ENCODE measurements around the gene ALDH1L1. TPM values are rescaled to one million over a fixed set of nuclear protein-coding genes. Genes with fewer than 3 reads are reported as not detected.

The ALDH1L1 gene
- total RNA-seq, 1 donor from 2014 or later = 1.0 TPM

DNA sequence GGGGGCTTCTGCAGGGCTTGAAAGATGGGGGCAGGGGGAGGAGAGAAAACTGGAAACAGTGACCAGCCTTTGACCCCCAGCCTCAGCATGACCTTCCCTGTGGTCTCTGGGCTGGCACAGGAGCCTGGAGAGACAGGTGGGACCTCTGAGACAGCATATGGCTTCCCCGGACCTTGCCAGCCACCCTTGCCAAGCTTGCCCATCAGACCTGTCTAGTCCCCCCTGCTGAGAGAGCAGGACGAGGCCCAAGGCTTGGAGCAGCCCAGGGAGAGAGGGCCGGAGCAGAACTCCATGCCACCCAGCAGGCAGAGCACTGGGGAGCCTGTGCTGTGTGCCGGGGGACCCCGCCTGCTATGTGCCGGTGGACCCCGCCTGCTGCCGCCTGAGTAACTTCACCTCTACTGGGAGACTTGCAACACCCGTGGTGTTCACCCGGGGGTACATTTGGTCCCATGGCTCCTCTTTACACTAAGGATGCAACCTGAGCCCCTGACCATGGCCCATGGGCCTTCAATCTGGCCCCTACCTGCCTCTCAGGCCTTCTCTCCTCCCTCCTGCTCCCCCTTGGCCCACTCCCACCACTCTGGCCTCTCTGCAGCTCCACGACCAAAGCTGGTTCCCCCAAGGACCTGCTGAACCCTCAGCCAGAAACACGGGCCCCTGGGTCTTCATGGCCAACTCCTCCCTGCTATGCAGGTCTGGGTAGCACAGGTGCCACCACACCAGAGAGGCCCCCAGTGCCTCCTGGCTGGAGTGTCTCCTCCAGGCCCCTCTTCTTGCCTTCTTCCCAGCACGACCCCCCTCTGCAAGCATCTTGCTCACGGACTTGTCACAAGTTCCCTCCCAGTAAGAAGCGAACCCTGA is 75.4 kb downstream of the ALDH1L1 start:
- Mint-ChIP-seq H3K9me3 (no peaks in the 10 kb centered on the region), H3K4me3 (no peak overlapping the region), H3K27ac (no peak overlapping the region), H3K36me3 (no peaks in the 10 kb centered on the region), H3K27me3 (ENCODE audit: low read depth) (no peaks in the 10 kb centered on the region), H3K4me1 (peaks cover 2% of the 10 kb centered on the region)
- TF ChIP-seq, protein P1, sequence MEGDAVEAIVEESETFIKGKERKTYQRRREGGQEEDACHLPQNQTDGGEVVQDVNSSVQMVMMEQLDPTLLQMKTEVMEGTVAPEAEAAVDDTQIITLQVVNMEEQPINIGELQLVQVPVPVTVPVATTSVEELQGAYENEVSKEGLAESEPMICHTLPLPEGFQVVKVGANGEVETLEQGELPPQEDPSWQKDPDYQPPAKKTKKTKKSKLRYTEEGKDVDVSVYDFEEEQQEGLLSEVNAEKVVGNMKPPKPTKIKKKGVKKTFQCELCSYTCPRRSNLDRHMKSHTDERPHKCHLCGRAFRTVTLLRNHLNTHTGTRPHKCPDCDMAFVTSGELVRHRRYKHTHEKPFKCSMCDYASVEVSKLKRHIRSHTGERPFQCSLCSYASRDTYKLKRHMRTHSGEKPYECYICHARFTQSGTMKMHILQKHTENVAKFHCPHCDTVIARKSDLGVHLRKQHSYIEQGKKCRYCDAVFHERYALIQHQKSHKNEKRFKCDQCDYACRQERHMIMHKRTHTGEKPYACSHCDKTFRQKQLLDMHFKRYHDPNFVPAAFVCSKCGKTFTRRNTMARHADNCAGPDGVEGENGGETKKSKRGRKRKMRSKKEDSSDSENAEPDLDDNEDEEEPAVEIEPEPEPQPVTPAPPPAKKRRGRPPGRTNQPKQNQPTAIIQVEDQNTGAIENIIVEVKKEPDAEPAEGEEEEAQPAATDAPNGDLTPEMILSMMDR (IDR thresholded peaks at IDR 0.05; ENCODE audit: unreplicated experiment) = no peak
- peak in 1 of 2 experiments; percentile 36 for DNase-seq (ENCODE audit: low spot score in 2 of 2, unreplicated experiment in 2 of 2)

DNA sequence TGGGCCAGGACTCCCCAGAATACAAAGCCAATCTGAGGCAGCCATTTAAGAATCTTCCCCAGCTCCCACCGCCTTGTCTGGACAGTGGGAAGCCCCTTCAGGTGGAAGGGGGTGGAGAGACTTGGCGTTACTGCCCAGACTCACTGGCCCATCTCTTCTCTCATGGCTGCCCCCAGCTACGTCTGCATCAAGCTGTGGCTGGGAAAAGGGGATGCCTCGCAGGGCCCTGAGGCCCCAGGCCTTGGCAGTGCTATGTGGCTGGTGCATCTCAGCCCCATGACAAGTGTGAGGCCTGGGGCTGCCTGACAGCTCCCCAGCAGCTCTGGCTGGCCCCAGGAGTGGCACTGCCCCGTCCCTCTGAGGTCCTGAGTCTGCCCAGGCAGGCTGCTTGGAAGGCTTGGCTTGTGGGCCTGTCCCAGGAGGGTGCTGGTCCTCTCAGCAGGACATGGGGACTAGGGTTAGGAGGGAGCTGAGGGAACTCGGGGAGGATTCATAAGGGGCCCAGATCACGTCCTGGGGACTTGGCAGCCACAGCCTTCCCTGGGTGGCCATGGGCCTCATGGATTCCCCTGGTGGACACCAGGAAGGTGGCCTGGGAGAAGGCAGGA is 76.3 kb downstream of the ALDH1L1 start:
- DNase-seq (ENCODE audit: low spot score in 2 of 2, unreplicated experiment in 2 of 2) = peak in 1 of 2 experiments; percentile 31

DNA sequence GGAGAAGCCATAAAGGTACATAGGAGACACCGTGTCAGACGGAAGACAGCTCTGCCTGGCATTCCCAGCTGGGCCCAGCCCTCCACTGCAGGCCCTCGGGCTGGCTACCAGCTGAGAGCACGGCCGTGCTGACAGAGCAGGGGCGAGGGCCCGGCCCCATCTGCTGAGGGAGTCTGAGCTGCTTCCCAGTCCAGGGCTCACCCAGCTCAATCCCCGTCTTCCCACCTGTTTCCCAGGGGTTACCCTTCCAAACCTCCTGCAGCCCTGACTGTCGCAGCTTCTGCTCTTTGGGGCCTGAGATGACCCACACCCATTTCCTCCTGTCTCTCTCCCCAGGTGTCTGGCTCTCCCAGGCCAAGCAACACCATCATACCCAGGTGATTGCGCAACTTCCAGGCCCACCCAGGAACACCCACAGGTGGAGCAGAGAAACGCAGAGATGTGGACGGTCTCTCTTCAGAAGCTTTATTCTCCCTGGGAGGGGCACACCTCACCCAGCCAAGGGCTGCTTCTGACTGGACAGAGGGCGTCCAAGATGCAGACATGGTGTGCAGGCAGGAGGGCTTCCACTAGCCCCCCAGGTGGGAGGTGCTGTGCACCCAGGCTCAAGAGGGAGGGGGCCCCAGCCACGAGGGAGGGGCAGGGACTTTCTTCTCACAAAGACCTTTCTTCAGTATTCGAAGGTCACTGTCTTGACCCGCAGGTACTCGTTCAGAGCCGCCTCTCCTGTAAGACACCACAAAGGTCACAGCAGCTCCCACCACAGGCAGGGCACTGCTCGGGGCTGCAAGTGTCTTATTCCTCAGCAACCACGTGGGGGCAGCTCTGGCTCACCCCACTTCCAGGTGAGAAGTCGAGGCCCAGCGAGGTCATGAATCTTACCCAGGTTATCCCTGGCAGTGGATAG is 77.0 kb downstream of the ALDH1L1 start:
- no peaks in the 10 kb centered on the region for H3K27me3 Mint-ChIP-seq (ENCODE audit: low read depth)
- H3K36me3 Mint-ChIP-seq = no peaks in the 10 kb centered on the region
- H3K4me3 Mint-ChIP-seq = no peak overlapping the region
- DNase-seq (ENCODE audit: low spot score in 2 of 2, unreplicated experiment in 2 of 2) = peak in 1 of 2 experiments; percentile 35
- H3K9me3 Mint-ChIP-seq = no peaks in the 10 kb centered on the region
- TF ChIP-seq, protein P1 (IDR thresholded peaks at IDR 0.05; ENCODE audit: unreplicated experiment) = no peak
- H3K4me1 Mint-ChIP-seq = peaks cover 2% of the 10 kb centered on the region
- H3K27ac Mint-ChIP-seq = no peak overlapping the region

More for the DNA sequence above, 76.3 kb downstream of the ALDH1L1 start:
- H3K36me3 Mint-ChIP-seq = no peaks in the 10 kb centered on the region
- H3K9me3 Mint-ChIP-seq = no peaks in the 10 kb centered on the region
- no peak overlapping the region for H3K27ac Mint-ChIP-seq
- H3K4me3 Mint-ChIP-seq = no peak overlapping the region
- H3K4me1 Mint-ChIP-seq = peaks cover 2% of the 10 kb centered on the region
- H3K27me3 Mint-ChIP-seq (ENCODE audit: low read depth) = no peaks in the 10 kb centered on the region
- TF ChIP-seq, protein P1 (IDR thresholded peaks at IDR 0.05; ENCODE audit: unreplicated experiment) = no peak

DNA sequence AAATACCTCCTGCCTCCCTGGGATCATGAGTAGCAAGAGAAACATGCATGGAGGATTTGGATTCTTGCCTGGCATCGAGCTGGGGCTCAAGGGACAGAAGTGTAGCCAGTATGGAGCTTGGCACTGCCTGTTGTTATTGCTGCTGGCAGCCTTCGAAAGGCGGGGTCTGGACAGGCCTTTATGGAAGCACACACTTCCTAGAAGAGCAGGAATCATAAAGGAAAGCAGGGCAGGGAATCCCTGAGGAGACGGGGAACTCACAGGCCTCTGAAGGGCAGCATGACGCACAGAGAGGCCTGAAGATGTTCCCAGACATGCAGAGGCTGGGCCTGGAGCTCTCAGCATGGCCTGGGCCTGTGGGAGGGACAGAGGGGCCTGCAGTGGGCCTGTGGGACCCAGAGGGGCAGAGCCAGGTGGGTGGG is 77.8 kb downstream of the ALDH1L1 start:
- no peak overlapping the region for H3K27ac Mint-ChIP-seq
- no peaks in the 10 kb centered on the region for H3K36me3 Mint-ChIP-seq
- TF ChIP-seq, protein P1 (IDR thresholded peaks at IDR 0.05; ENCODE audit: unreplicated experiment) = no peak
- peak in 1 of 2 experiments; percentile 10 for DNase-seq (ENCODE audit: low spot score in 2 of 2, unreplicated experiment in 2 of 2)
- H3K4me1 Mint-ChIP-seq = peaks cover 2% of the 10 kb centered on the region
- H3K9me3 Mint-ChIP-seq = peaks cover 3% of the 10 kb centered on the region
- no peak overlapping the region for H3K4me3 Mint-ChIP-seq
- H3K27me3 Mint-ChIP-seq (ENCODE audit: low read depth) = no peaks in the 10 kb centered on the region

DNA sequence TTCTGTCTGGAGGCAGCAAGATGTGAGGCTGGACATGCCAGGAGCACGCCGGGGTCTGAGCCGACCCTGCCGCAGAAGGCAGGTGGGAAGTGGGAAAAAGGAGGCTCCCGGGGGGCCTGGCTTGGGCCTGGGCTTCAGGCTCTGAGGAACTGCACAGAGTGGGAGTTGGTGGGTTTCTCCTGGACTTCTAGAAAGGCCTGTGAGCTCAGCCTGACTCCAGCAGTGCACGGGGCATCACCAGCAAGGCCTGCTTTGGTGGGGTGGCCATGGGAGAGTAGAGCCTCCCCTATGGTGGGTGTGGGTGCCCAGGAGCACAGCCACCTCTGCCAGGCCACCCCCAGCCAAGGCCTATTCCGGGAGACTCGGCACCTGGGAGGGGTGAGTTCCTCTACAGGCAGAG is 78.4 kb downstream of the ALDH1L1 start:
- no peak overlapping the region for H3K4me3 Mint-ChIP-seq
- TF ChIP-seq, protein P1 (IDR thresholded peaks at IDR 0.05; ENCODE audit: unreplicated experiment) = no peak
- peaks cover 9% of the 10 kb centered on the region for H3K9me3 Mint-ChIP-seq
- H3K27me3 Mint-ChIP-seq (ENCODE audit: low read depth) = no peaks in the 10 kb centered on the region
- peaks cover 2% of the 10 kb centered on the region for H3K4me1 Mint-ChIP-seq
- H3K36me3 Mint-ChIP-seq = no peaks in the 10 kb centered on the region
- DNase-seq (ENCODE audit: low spot score in 2 of 2, unreplicated experiment in 2 of 2) = peak in 1 of 2 experiments; percentile 31
- H3K27ac Mint-ChIP-seq = no peak overlapping the region
